DND-41 (cell line): ENCODE results near the gene GHITM.
"Not testable (repeated sequence)": the region's sequence is repeated elsewhere in the genome, so short reads cannot be mapped to it uniquely, and the experiment has no call there.

Experiments
- ATAC-seq: fragments of 200-7000 bp; cut with Tn5 transposase; 3 replicates; pipeline ENCODE4 v1.9.1; 2021; ENCODE audit warnings: low read depth; ENCODE audit not compliant: insufficient read depth
- DNase-seq: peaks from one replicate; pipeline ENCODE4 v3.0.0-alpha.2; 2020
- H2AFZ ChIP-seq: 2 replicates; pipeline ENCODE4 v1.6.0; 2012; ENCODE audit warnings: low read depth, low read length
- H3K27ac ChIP-seq: 2 replicates; pipeline ENCODE4 v1.5.1; 2012; ENCODE audit warnings: low read length, inconsistent platforms
- H3K27me3 ChIP-seq: fragments of 200-600 bp; sonication (generic); 2 replicates; pipeline ENCODE4 v1.6.0; 2012; ENCODE audit warnings: low read length, mild to moderate bottlenecking, inconsistent platforms; ENCODE audit not compliant: insufficient read depth, poor library complexity
- H3K36me3 ChIP-seq: 2 replicates; pipeline ENCODE4 v1.5.1; 2012; ENCODE audit warnings: low read length, inconsistent platforms; ENCODE audit not compliant: insufficient read depth
- H3K4me1 ChIP-seq: 2 replicates; pipeline ENCODE4 v1.5.1; 2012; ENCODE audit warnings: mild to moderate bottlenecking, low read length; ENCODE audit not compliant: insufficient read depth
- H3K4me2 ChIP-seq: 2 replicates; pipeline ENCODE4 v1.6.0; 2012; ENCODE audit warnings: mild to moderate bottlenecking, moderate library complexity, low read length, inconsistent platforms; ENCODE audit not compliant: insufficient read depth
- H3K4me3 ChIP-seq, 2 experiments: fragments of 200-600 bp in 1 of 2; shearing (Covaris generic) in 1 of 2; 2 replicates each; pipeline ENCODE4 v1.5.1; 2012 to 2016; ENCODE audit warnings: inconsistent platforms in 2 of 2, low read length in 2 of 2, mild to moderate bottlenecking in 2 of 2, low read depth in 1 of 2, moderate library complexity in 1 of 2
- H3K79me2 ChIP-seq: 2 replicates; pipeline ENCODE4 v1.6.0; 2012; ENCODE audit warnings: low read length, inconsistent platforms; ENCODE audit not compliant: insufficient read depth
- H3K9ac ChIP-seq: 2 replicates; pipeline ENCODE4 v1.6.0; 2012; ENCODE audit warnings: low read depth, mild to moderate bottlenecking, inconsistent platforms, low read length, moderate library complexity
- H3K9me3 ChIP-seq: 2 replicates; pipeline ENCODE4 v1.5.1; 2012; ENCODE audit warnings: low read length, moderate library complexity, mild to moderate bottlenecking, inconsistent platforms; ENCODE audit not compliant: insufficient read depth, severe bottlenecking
- H4K20me1 ChIP-seq: 2 replicates; pipeline ENCODE4 v1.6.0; 2012; ENCODE audit warnings: low read length; ENCODE audit not compliant: insufficient read depth
- EZH2 ChIP-seq: IDR thresholded peaks from 3 replicates; pipeline ENCODE4 v1.6.1; 2012; ENCODE audit warnings: borderline replicate concordance, low read depth, mild to moderate bottlenecking, moderate library complexity, low read length, inconsistent platforms; ENCODE audit not compliant: severe bottlenecking
- TF ChIP-seq, protein P1 (sequence below): IDR thresholded peaks from 2 replicates; pipeline ENCODE4 v1.5.1; 2012; ENCODE audit warnings: borderline replicate concordance, low read length, moderate library complexity, mild to moderate bottlenecking; ENCODE audit not compliant: poor library complexity, severe bottlenecking; ENCODE audit errors: extremely low read depth

GHITM gene

GRCh38 chr10:84178160-84178609 lies 38.9 kb downstream of the GHITM start:
- no peak for TF ChIP-seq EZH2
- Histone ChIP-seq H4K20me1 (no peaks in the 10 kb centered on the region), H3K27me3 (no peaks in the 10 kb centered on the region), H3K79me2 (no peaks in the 10 kb centered on the region), H3K27ac (no peak overlapping the region), H2AFZ (no peak overlapping the region), H3K36me3 (no peaks in the 10 kb centered on the region), H3K4me3 (no peak overlapping the region), H3K9ac (no peak overlapping the region), H3K4me2 (no peak overlapping the region), H3K4me1 (peaks cover 10% of the 10 kb centered on the region), H3K9me3 (no peaks in the 10 kb centered on the region)
- no peak for ATAC-seq
- DNase-seq, result no peak

- DNase-seq (no peak), ATAC-seq (no peak)
- Histone ChIP-seq H3K9ac (no peak overlapping the region), H4K20me1 (no peaks in the 10 kb centered on the region), H3K36me3 (no peaks in the 10 kb centered on the region), H3K4me2 (no peak overlapping the region), H3K27me3 (no peaks in the 10 kb centered on the region), H3K4me1 (peaks cover 10% of the 10 kb centered on the region), H2AFZ (no peak overlapping the region), H3K9me3 (no peaks in the 10 kb centered on the region), H3K4me3 (no peak overlapping the region), H3K79me2 (no peaks in the 10 kb centered on the region), H3K27ac (no peak overlapping the region)
- TF ChIP-seq EZH2, result no peak
- TF ChIP-seq, protein P1, sequence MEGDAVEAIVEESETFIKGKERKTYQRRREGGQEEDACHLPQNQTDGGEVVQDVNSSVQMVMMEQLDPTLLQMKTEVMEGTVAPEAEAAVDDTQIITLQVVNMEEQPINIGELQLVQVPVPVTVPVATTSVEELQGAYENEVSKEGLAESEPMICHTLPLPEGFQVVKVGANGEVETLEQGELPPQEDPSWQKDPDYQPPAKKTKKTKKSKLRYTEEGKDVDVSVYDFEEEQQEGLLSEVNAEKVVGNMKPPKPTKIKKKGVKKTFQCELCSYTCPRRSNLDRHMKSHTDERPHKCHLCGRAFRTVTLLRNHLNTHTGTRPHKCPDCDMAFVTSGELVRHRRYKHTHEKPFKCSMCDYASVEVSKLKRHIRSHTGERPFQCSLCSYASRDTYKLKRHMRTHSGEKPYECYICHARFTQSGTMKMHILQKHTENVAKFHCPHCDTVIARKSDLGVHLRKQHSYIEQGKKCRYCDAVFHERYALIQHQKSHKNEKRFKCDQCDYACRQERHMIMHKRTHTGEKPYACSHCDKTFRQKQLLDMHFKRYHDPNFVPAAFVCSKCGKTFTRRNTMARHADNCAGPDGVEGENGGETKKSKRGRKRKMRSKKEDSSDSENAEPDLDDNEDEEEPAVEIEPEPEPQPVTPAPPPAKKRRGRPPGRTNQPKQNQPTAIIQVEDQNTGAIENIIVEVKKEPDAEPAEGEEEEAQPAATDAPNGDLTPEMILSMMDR, result no peak
These were observed 39.9 kb downstream of the GHITM start for GRCh38 chr10:84179059-84179710.

- not testable (repeated sequence) for H3K79me2 ChIP-seq, H3K36me3 ChIP-seq, DNase-seq, H3K9me3 ChIP-seq, H2AFZ ChIP-seq, ATAC-seq, H3K9ac ChIP-seq, H3K27me3 ChIP-seq, H4K20me1 ChIP-seq, H3K4me1 ChIP-seq, H3K27ac ChIP-seq, H3K4me3 ChIP-seq, H3K4me2 ChIP-seq
These were observed 41.1 kb downstream of the GHITM start for GRCh38 chr10:84180386-84180785.

DNA sequence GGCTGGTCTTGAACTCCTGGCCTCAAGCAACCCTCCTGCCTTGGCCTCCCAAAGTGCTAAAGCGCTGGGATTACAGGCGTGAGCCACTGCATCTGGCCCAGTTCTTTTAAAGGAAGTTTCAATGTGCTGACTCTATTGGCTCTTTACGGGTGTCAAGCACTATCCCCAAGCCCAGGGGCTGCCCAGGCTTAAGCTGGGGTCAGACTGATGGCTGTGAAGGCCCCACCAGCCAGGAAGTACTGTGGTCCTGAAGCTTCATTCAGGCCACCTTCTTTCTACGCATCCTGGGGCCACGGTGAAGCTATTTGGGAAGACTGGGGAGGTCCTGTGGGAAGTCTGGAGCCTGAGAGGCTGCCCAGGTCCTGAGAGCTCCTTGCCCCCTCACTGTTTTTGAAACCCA lies 42.3 kb downstream of the GHITM start:
- H4K20me1 ChIP-seq, result no peaks in the 10 kb centered on the region; the same call in 1 of the 2 replicates
- H3K4me2 ChIP-seq, result no peak overlapping the region
- H2AFZ ChIP-seq, result no peak overlapping the region
- H3K9me3 ChIP-seq, result no peaks in the 10 kb centered on the region
- no peak overlapping the region for H3K4me3 ChIP-seq
- TF ChIP-seq EZH2, result no peak
- TF ChIP-seq, protein P1, result no peak
- no peak for DNase-seq
- no peaks in the 10 kb centered on the region for H3K27me3 ChIP-seq
- peaks cover 10% of the 10 kb centered on the region for H3K4me1 ChIP-seq
- no peak overlapping the region for H3K9ac ChIP-seq
- no peak overlapping the region for H3K27ac ChIP-seq
- H3K79me2 ChIP-seq, result no peaks in the 10 kb centered on the region
- no peak for ATAC-seq
- no peaks in the 10 kb centered on the region for H3K36me3 ChIP-seq
